ENCODE results near the gene GAB1. TPM values are rescaled to one million over a fixed set of nuclear protein-coding genes. Genes with fewer than 3 reads are reported as not detected.

The GAB1 gene
- total RNA-seq, 1 donor from 2014 or later, result 31.5 TPM

DNA sequence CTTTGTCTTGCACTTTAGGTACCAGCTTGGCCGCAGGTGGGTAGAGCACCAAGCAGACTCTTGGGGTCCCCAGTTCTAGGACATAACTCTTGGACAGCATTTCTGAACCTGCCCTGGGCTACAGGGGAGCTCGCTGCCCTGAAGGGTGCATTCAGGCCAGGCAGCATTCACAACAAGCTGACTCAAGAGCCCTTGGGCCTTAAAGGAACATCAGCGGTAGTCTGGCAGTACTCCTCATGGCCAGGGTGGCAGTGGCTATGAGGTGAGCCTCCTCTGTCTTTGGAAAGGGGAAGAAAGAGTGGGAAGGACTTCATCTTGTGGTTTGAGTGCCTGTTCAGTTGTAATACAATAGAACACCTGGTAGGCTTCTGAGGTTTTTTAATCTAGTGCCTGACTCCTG, 152.0 kb downstream of the GAB1 start:
- no peak for DNase-seq (ENCODE audit: low spot score)

DNA sequence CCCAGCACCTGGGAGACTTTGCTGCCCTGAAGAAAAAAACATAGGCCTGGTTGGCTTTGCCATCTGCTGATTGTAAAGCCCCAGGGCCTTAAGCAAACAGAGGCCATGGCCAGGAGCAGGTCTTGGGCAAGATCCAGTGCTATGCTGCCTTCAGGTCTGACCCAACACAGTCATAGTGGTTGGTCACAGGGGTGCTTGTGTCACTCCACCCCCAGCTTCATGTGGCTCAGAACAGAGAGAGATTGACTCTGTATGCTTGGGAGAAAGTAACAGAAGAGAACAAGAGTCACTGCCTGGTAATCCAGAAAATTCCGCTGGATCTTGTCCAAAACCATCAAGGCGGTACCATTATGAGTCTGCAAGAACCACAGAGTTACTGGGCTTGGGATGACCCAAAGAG, 152.4 kb downstream of the GAB1 start:
- no peak for DNase-seq (ENCODE audit: low spot score)

DNA sequence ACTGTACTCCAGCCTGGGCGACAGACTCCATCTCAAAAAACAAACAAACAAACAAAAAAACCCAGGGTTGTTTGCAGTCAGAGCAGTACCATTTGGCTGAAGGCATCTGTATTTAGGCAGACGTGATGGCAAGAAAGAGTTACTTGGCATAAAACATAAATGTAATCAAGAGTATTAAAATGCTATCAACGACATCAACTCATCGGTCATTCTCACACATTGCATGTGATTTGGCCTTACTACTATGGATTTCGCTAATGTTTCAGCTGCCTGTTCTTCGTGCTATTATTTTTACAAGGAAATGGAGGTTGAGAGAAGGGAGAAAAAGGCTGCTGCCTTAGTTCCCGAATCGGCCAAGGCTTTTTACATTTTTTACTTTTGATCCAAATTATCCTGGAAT, 161.3 kb downstream of the GAB1 start:
- no peak for DNase-seq (ENCODE audit: low spot score)

DNA sequence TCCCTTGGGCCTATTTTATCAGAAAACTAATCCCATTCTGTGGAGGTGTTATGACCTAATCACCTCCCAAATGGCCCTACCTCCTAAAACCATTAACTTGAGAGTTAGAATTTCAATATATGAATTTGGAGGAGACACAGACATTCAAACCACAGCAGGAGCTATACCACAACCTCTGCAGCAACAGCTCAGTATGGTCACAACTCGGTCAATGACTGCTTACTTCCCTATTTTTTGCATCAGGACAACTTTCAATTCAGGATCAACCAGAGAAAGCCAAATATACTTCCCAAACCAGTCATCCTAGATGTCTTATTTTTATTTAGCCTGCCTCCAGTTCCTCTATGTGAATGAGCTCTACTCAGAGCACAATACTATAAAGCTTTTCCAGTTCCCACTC, 165.6 kb downstream of the GAB1 start:
- no peak for DNase-seq (ENCODE audit: low spot score)

DNA sequence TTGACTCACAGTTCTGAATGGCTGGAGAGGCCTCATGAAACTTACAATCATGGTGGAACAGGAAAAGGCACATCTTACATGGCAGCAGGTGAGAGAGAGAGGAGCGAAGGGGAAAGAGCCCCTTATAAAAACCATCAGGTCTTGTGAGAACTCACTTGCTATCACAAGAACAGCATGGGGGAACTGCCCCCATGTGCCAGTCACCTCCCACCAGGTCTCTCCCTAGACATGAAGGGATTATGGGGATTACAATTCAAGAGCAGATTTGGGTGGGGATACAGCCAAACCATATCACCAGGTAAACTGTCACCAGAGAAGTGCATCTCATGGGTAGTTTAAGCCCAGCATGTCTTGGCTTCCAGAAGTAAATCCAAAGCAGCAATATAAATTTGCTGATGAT, 169.4 kb downstream of the GAB1 start:
- no peak for DNase-seq (ENCODE audit: low spot score)

DNA sequence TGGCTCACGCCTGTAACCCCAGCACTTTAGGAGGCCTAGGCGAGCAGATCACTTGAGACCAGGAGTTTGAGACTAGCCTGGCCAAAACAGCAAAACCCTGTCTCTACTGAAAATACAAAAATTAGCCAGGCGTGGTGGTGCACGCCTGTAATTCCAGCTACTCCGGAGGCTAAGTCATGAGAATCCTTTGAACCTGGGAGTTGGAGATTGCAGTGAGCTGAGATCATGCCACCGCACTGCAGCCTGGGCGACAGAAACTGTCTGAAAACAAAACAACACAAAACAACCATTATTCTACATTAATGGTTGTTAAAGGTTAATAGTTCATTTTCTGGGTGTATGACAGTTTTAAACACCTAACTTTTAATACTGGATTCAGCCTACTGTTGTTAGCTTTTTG, 175.2 kb downstream of the GAB1 start:
- no peak for DNase-seq (ENCODE audit: low spot score)

DNA sequence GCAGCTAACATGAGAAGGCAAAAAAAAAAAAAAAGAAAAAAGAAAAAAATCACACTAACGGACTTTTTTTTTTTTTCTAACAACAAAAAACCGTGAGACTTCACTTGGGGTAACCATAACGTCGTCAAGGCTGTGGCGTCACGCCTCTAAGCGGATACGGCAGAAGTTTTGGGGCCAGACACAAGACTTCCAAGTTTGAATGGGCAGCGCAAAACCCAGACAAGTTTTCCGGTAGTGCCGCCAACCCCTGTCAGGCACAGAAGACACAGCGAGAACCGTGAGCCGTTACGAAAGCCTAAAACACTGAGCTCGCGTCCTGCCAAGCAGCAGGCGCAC, 176.3 kb downstream of the GAB1 start:
- no peak for DNase-seq (ENCODE audit: low spot score)

DNA sequence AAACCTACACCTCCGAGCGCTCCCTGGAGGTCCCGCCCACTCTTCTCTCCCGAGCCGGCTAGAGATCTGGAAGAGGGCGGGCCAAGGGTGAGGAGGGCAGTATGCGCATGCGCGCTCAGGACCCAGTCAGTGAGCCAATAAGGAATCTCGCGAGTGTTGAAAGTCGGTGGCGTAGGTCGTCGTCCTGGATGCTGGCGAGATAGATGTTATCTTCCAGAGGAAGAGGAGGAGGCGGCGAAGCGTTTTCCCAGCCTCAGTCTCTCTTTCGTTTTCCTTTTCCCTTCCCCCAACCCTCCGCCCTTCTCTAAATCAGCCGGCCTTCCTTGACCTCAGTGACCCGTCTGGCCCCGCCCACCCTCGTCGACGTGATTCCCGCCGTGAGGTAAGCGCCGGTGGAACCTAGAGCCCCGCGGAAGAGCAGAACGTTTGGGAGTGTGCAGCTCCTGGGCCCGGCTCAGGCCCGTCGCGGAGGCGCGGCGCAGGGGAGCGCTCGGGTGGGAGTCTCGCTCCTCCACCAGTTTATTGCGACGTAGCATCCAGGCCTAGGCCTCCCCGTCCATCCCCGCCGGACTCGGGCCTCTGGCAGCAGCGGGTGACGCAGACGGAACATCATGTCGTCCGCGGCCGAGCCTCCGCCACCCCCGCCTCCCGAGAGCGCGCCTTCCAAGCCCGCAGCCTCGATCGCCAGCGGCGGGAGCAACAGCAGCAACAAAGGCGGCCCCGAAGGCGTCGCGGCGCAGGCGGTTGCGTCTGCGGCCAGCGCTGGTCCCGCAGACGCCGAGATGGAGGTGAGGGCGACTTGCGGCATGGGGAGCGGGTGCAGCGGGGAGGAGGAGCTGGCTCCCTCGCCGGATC, 176.9 kb downstream of the GAB1 start, which contains the start of gene SMARCA5:
Gene SMARCA5, plus strand, starts transcription at position 389 of the 855 bp plus-strand sequence. Its CDS starts 223 bp downstream, at position 612.
- peak; percentile 100 for DNase-seq (ENCODE audit: low spot score)

DNA sequence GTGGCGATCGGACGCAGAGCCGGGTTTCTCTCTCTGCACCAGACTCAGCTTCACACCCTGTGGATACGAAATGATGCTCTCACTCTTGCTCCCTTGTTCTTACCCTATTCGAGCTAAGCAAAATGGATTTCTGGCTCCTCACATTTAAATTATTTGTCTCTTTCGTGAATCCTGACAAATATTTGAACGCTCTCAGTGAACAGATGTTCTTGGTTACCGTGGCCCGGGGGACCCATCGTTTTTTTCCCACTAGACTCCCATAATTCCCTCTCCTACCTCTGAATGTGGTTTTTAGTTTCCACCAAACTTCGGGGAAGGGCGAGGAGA, 177.5 kb downstream of the GAB1 start:
- DNase-seq (ENCODE audit: low spot score), result no peak

DNA sequence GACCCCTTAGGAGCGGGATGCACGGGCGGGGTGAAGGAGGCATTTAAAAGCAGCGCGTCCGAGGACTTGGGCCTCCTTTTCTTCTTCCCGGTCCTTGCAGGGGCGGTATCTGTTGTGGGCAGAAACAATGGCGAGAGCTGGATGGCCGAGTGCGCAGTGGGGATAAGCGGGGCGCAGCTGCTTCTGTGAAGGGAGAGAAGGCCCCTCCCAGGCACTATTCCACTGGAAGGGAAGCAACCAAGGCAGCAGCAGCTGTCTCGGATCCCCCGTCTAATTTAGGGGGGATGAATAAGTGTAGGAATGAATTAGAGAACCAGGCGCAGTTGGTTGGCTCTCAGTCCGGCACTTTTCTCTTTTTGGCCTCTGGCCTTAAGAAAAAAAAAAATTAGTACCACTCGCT, 177.8 kb downstream of the GAB1 start:
- DNase-seq (ENCODE audit: low spot score), result peak; percentile 70

DNA sequence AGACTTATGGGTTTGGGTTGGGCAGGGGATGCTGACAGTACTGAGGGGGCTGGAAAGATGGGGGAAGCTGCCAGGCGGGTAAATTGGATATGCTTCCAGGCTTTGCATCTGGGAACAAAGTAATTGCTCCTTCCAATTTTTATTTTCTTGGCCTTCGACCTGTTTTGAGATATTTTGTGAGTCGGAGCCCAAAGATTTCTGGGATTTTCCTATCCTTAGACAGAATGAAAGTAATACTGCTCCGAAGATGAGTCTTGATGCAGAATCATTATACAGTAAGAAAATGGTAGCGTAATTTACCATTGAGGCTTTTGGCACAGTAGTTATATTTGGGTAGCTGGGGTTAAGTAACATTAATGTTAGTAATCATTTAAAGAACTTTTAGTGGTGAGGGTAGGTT, 178.2 kb downstream of the GAB1 start:
- no peak for DNase-seq (ENCODE audit: low spot score)

DNA sequence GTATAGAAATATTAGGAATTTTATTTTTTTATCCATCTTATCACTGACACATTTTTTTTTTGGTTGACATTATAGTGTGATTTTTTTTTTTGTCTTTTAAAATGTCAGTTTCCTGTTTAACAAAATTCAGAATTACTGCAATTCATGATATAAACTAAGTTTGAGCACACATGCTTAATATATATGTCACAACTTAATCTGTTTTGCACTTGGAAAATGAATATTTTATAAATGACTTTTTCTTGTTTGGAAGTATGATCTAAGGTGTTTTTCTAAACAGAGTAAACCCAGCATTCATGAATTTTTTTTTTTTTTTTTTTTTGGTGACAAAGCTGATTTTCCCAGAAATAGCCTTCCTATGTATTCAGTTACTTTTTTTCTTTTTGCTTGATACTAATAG, 179.2 kb downstream of the GAB1 start:
- no peak for DNase-seq (ENCODE audit: low spot score)

DNA sequence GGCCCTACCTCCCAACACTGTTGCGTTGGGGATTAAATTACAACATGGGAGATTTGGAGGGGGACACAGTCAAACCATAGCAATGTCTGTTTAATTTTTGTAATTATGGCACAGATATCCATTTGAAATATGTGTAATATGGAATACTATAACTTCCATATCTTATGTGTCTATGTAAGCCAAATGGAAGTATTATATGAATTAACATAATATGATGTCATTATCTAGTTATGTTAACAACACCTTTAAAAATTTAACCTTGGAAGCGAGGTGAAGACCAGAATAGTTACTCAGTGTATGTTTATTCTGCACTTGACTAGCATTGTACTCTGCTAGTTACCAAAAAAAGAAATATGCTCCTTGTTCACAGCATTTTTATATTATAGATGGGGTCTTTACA, 181.1 kb downstream of the GAB1 start:
- DNase-seq (ENCODE audit: low spot score), result no peak

Other genes with a start within 250 kb of the GAB1 start
- gene USP38, start 152.0 kb upstream of the GAB1 start, total RNA-seq (ENCODE audit: insufficient read depth, low replicate concordance), result 28.2 TPM
- 51.8 TPM for gene SMARCA5, start 176.8 kb downstream of the GAB1 start, total RNA-seq (ENCODE audit: insufficient read depth, low replicate concordance)